GM12875 (cell line): Measurements from ENCODE around the gene NDUFS2.
"Not testable (repeated sequence)": the region's sequence is repeated elsewhere in the genome, so short reads cannot be mapped to it uniquely, and the experiment has no call there.

Experiments
- H3K4me3 ChIP-seq: one replicate; pipeline ENCODE4 v1.5.1; 2011; ENCODE audit warnings: low read depth, low read length, control low read depth
- CTCF ChIP-seq: IDR thresholded peaks from 2 replicates; pipeline ENCODE4 v1.5.1; 2011; ENCODE audit warnings: low read depth, mild to moderate bottlenecking, control low read depth, inconsistent platforms, low read length, moderate library complexity, borderline replicate concordance; ENCODE audit not compliant: insufficient read depth

The NDUFS2 gene

GRCh38 chr1:161235957-161236775, 34.0 kb downstream of the NDUFS2 start:
- no peak overlapping the region for H3K4me3 ChIP-seq
- TF ChIP-seq CTCF = no peak

GRCh38 chr1:161238039-161238473, 35.9 kb downstream of the NDUFS2 start, which contains the start of gene NR1I3:
TSS of gene NR1I3 (minus strand) at chr1:161238203. CDS start at chr1:161236565, 1,638 bp downstream.
- no peak within 1 kb of the TSS for H3K4me3 ChIP-seq
- TF ChIP-seq CTCF = no peak

GRCh38 chr1:161241682-161242081, 39.5 kb downstream of the NDUFS2 start:
- H3K4me3 ChIP-seq = no peak overlapping the region

GRCh38 chr1:161242313-161242712, 40.1 kb downstream of the NDUFS2 start:
- TF ChIP-seq CTCF = no peak
- no peak overlapping the region for H3K4me3 ChIP-seq

More at GRCh38 chr1:161241682-161242081, 39.5 kb downstream of the NDUFS2 start:
- no peak for TF ChIP-seq CTCF

- no peak overlapping the region for H3K4me3 ChIP-seq
- TF ChIP-seq CTCF = no peak
These were observed 42.7 kb downstream of the NDUFS2 start for GRCh38 chr1:161244888-161245287.

GRCh38 chr1:161250100-161250499, 47.9 kb downstream of the NDUFS2 start:
- not testable (repeated sequence) for H3K4me3 ChIP-seq

- TF ChIP-seq CTCF = no peak
These were observed 48.7 kb downstream of the NDUFS2 start for GRCh38 chr1:161250829-161251228.

More at GRCh38 chr1:161250829-161251228, 48.7 kb downstream of the NDUFS2 start:
- no peak overlapping the region for H3K4me3 ChIP-seq
